HEK293 (cell line): Measurements from ENCODE around the gene CRYBA2.

Experiments used
- CTCF ChIA-PET: fragments of 350-600 bp; formaldehyde crosslinking; extraction: SDS; loops from one replicate; lab custom pipeline; 2021; ENCODE audit warnings: antibody characterized with exemption; lab: Yijun Ruan, JAX
- POLR2A ChIA-PET: fragments of 300-600 bp; formaldehyde crosslinking; extraction: SDS; loops from one replicate; lab custom pipeline; 2020; ENCODE audit warnings: antibody characterized with exemption, inconsistent platforms; lab: Yijun Ruan, JAX
- H3K27ac ChIP-seq: fragments of 200-500 bp; sonication (Bioruptor generic); 2 replicates; pipeline ENCODE4 v1.5.1; 2014; ENCODE audit warnings: low read depth, low read length, control low read depth, inconsistent platforms; ENCODE audit errors: extremely low read depth
- H3K36me3 ChIP-seq, 2 experiments: fragments of 200-500 bp in 1 of 2; sonication (Bioruptor generic) in 1 of 2; 1 replicate in 1 of 2; 2 replicates in 1 of 2; pipeline ENCODE4 v1.5.1; 2014 to 2017; ENCODE audit warnings: inconsistent platforms in 2 of 2, low read length in 2 of 2; ENCODE audit not compliant: control insufficient read depth in 2 of 2, insufficient read depth in 1 of 2
- H3K4me1 ChIP-seq: fragments of 200-500 bp; sonication (Bioruptor generic); 2 replicates; pipeline ENCODE4 v1.5.1; 2014; ENCODE audit warnings: mild to moderate bottlenecking, low read length, inconsistent platforms; ENCODE audit not compliant: control insufficient read depth, insufficient read depth
- H3K4me3 ChIP-seq: 2 replicates; pipeline ENCODE4 v1.5.1; 2011; ENCODE audit warnings: low read depth, mild to moderate bottlenecking, control low read depth, low read length, moderate library complexity
- H3K9me3 ChIP-seq: fragments of 200-500 bp; sonication (Bioruptor generic); 2 replicates; pipeline ENCODE4 v1.5.1; 2014; ENCODE audit warnings: low read depth, low read length, inconsistent platforms; ENCODE audit not compliant: control insufficient read depth, insufficient read depth
- BCL11B ChIP-seq: fragments of 450-650 bp; formaldehyde crosslinking; IDR thresholded peaks from 2 replicates; pipeline ENCODE4 v1.5.1; 2016; ENCODE audit warnings: low read depth, missing biosample characterization, missing genetic modification characterization
- CTCF ChIP-seq: fragments of 450-650 bp; formaldehyde crosslinking; IDR thresholded peaks from 2 replicates; pipeline ENCODE4 v1.5.1; 2016; ENCODE audit warnings: missing biosample characterization, missing genetic modification characterization
- GLIS1 ChIP-seq: fragments of 450-650 bp; formaldehyde crosslinking; IDR thresholded peaks from 2 replicates; pipeline ENCODE4 v1.5.1; 2016; ENCODE audit warnings: missing biosample characterization, missing genetic modification characterization
- GLIS2 ChIP-seq: fragments of 450-650 bp; formaldehyde crosslinking; IDR thresholded peaks from 2 replicates; pipeline ENCODE4 v1.5.1; 2016; ENCODE audit warnings: missing biosample characterization, missing genetic modification characterization
- KLF9 ChIP-seq: fragments of 450-650 bp; formaldehyde crosslinking; IDR thresholded peaks from 2 replicates; pipeline ENCODE4 v1.5.1; 2016; ENCODE audit warnings: missing biosample characterization, missing genetic modification characterization, low read depth
- RBAK ChIP-seq: fragments of 450-650 bp; formaldehyde crosslinking; IDR thresholded peaks from 2 replicates; pipeline ENCODE4 v1.5.1; 2016; ENCODE audit warnings: missing biosample characterization, missing genetic modification characterization
- SP2 ChIP-seq: fragments of 450-650 bp; formaldehyde crosslinking; IDR thresholded peaks from 2 replicates; pipeline ENCODE4 v1.5.1; 2016; ENCODE audit warnings: missing biosample characterization, missing genetic modification characterization
- TRIM28 ChIP-seq: IDR thresholded peaks from 2 replicates; pipeline ENCODE4 v1.6.1; 2011; ENCODE audit warnings: low read length, control low read depth, borderline replicate concordance
- ZBTB17 ChIP-seq: fragments of 450-650 bp; formaldehyde crosslinking; IDR thresholded peaks from 2 replicates; pipeline ENCODE4 v1.5.1; 2016; ENCODE audit warnings: missing biosample characterization, missing genetic modification characterization
- ZFHX2 ChIP-seq: fragments of 450-650 bp; formaldehyde crosslinking; conservative IDR thresholded peaks from 2 replicates; pipeline ENCODE4 v1.5.1; 2016; ENCODE audit warnings: missing biosample characterization, missing genetic modification characterization
- ZFP41 ChIP-seq: fragments of 450-650 bp; formaldehyde crosslinking; IDR thresholded peaks from 2 replicates; pipeline ENCODE4 v1.5.1; 2016; ENCODE audit warnings: missing biosample characterization, missing genetic modification characterization, borderline replicate concordance
- ZIC2 ChIP-seq: fragments of 450-650 bp; formaldehyde crosslinking; IDR thresholded peaks from 2 replicates; pipeline ENCODE4 v1.5.1; 2016; ENCODE audit warnings: missing biosample characterization, missing genetic modification characterization
- ZNF121 ChIP-seq: fragments of 450-650 bp; formaldehyde crosslinking; IDR thresholded peaks from 2 replicates; pipeline ENCODE4 v1.5.1; 2016; ENCODE audit warnings: missing biosample characterization, missing genetic modification characterization
- ZNF138 ChIP-seq: fragments of 450-650 bp; formaldehyde crosslinking; IDR thresholded peaks from 2 replicates; pipeline ENCODE4 v1.5.1; 2016; ENCODE audit warnings: missing biosample characterization, missing genetic modification characterization, borderline replicate concordance
- ZNF174 ChIP-seq: fragments of 450-650 bp; formaldehyde crosslinking; IDR thresholded peaks from 2 replicates; pipeline ENCODE4 v1.5.0; 2017; ENCODE audit warnings: missing biosample characterization, mild to moderate bottlenecking, missing genetic modification characterization
- ZNF18 ChIP-seq: fragments of 450-650 bp; formaldehyde crosslinking; IDR thresholded peaks from 2 replicates; pipeline ENCODE4 v1.5.1; 2016; ENCODE audit warnings: missing biosample characterization, missing genetic modification characterization
- ZNF202 ChIP-seq: fragments of 450-650 bp; formaldehyde crosslinking; IDR thresholded peaks from 2 replicates; pipeline ENCODE4 v1.5.1; 2016; ENCODE audit warnings: missing biosample characterization, missing genetic modification characterization, borderline replicate concordance
- ZNF211 ChIP-seq: fragments of 450-650 bp; formaldehyde crosslinking; IDR thresholded peaks from 2 replicates; pipeline ENCODE4 v1.5.1; 2016; ENCODE audit warnings: low read depth, missing biosample characterization, missing genetic modification characterization
- ZNF335 ChIP-seq: fragments of 450-650 bp; formaldehyde crosslinking; conservative IDR thresholded peaks from 2 replicates; pipeline ENCODE4 v1.5.1; 2016; ENCODE audit warnings: missing biosample characterization, missing genetic modification characterization
- ZNF341 ChIP-seq: fragments of 450-650 bp; formaldehyde crosslinking; IDR thresholded peaks from 2 replicates; pipeline ENCODE4; 2016; ENCODE audit warnings: low read depth, missing biosample characterization, missing genetic modification characterization
- ZNF777 ChIP-seq: fragments of 450-650 bp; formaldehyde crosslinking; IDR thresholded peaks from 2 replicates; pipeline ENCODE4 v1.5.1; 2017; ENCODE audit warnings: missing biosample characterization, missing genetic modification characterization, borderline replicate concordance
- TF ChIP-seq, protein P1 (sequence below): fragments of 450-650 bp; formaldehyde crosslinking; IDR thresholded peaks from 2 replicates; pipeline ENCODE4 v1.5.1; 2017; ENCODE audit warnings: missing biosample characterization, missing genetic modification characterization
- TF ChIP-seq, protein P2 (sequence below): fragments of 450-650 bp; formaldehyde crosslinking; IDR thresholded peaks from 2 replicates; pipeline ENCODE4 v1.5.1; 2017; ENCODE audit warnings: missing biosample characterization, missing genetic modification characterization
- TF ChIP-seq, protein P3 (sequence below): fragments of 450-650 bp; formaldehyde crosslinking; IDR thresholded peaks from 2 replicates; pipeline ENCODE4 v1.5.1; 2016; ENCODE audit warnings: missing biosample characterization, missing genetic modification characterization
- TF ChIP-seq, protein P4 (sequence below): fragments of 450-650 bp; formaldehyde crosslinking; IDR thresholded peaks from 2 replicates; pipeline ENCODE4 v1.5.1; 2016; ENCODE audit warnings: missing biosample characterization, missing genetic modification characterization

The CRYBA2 gene

GRCh38 chr2:218960309-218961165 is 32.7 kb downstream of the CRYBA2 start:
- H3K4me3 ChIP-seq = peak overlapping the region; percentile 17
- no peaks in the 10 kb centered on the region for H3K9me3 ChIP-seq
- no peak overlapping the region for H3K27ac ChIP-seq
- POLR2A ChIA-PET = interaction anchor here (1.5 kb wide), 1 partner anchor 51 kb away, joined by 6 read pairs; no protein-coding TSS in a partner anchor
- H3K4me1 ChIP-seq = peaks cover 9% of the 10 kb centered on the region
- no peaks in the 10 kb centered on the region for H3K36me3 ChIP-seq
- CTCF ChIA-PET = interaction anchor here (2.2 kb wide), 1 partner anchor 41 kb away, joined by 7 read pairs; no protein-coding TSS in a partner anchor
- TF ChIP-seq ZNF202 (no peak), ZNF174 (tag by site-specific recombination) (no peak), ZNF18 (no peak), ZNF138 (tag by site-specific recombination) (no peak), ZNF777 (tag by site-specific recombination) (no peak), ZBTB17 (no peak), CTCF (tag by site-specific recombination) (no peak), ZIC2 (tag by site-specific recombination) (no peak), KLF9 (tag by site-specific recombination) (no peak), RBAK (tag by site-specific recombination) (no peak), ZFHX2 (tag by site-specific recombination) (peak; percentile 63), BCL11B (tag by site-specific recombination) (no peak), ZNF335 (tag by site-specific recombination) (peak; percentile 80), SP2 (tag by site-specific recombination) (no peak), ZNF211 (tag by site-specific recombination) (no peak), GLIS2 (tag by site-specific recombination) (0 out of 2 replicates have a peak, but pooled peaks have one; percentile 16), ZNF121 (tag by site-specific recombination) (no peak), ZNF341 (no peak), TRIM28 (no peak), GLIS1 (tag by site-specific recombination) (peak; percentile 16; the same call in 1 of the 2 replicates), ZFP41 (no peak)
- TF ChIP-seq, protein P1, sequence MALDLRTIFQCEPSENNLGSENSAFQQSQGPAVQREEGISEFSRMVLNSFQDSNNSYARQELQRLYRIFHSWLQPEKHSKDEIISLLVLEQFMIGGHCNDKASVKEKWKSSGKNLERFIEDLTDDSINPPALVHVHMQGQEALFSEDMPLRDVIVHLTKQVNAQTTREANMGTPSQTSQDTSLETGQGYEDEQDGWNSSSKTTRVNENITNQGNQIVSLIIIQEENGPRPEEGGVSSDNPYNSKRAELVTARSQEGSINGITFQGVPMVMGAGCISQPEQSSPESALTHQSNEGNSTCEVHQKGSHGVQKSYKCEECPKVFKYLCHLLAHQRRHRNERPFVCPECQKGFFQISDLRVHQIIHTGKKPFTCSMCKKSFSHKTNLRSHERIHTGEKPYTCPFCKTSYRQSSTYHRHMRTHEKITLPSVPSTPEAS = no peak
- TF ChIP-seq, protein P2, sequence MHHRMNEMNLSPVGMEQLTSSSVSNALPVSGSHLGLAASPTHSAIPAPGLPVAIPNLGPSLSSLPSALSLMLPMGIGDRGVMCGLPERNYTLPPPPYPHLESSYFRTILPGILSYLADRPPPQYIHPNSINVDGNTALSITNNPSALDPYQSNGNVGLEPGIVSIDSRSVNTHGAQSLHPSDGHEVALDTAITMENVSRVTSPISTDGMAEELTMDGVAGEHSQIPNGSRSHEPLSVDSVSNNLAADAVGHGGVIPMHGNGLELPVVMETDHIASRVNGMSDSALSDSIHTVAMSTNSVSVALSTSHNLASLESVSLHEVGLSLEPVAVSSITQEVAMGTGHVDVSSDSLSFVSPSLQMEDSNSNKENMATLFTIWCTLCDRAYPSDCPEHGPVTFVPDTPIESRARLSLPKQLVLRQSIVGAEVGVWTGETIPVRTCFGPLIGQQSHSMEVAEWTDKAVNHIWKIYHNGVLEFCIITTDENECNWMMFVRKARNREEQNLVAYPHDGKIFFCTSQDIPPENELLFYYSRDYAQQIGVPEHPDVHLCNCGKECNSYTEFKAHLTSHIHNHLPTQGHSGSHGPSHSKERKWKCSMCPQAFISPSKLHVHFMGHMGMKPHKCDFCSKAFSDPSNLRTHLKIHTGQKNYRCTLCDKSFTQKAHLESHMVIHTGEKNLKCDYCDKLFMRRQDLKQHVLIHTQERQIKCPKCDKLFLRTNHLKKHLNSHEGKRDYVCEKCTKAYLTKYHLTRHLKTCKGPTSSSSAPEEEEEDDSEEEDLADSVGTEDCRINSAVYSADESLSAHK (tag by site-specific recombination) = no peak
- TF ChIP-seq, protein P3, sequence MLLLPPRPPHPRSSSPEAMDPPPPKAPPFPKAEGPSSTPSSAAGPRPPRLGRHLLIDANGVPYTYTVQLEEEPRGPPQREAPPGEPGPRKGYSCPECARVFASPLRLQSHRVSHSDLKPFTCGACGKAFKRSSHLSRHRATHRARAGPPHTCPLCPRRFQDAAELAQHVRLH (tag by site-specific recombination) = no peak
- TF ChIP-seq, protein P4, sequence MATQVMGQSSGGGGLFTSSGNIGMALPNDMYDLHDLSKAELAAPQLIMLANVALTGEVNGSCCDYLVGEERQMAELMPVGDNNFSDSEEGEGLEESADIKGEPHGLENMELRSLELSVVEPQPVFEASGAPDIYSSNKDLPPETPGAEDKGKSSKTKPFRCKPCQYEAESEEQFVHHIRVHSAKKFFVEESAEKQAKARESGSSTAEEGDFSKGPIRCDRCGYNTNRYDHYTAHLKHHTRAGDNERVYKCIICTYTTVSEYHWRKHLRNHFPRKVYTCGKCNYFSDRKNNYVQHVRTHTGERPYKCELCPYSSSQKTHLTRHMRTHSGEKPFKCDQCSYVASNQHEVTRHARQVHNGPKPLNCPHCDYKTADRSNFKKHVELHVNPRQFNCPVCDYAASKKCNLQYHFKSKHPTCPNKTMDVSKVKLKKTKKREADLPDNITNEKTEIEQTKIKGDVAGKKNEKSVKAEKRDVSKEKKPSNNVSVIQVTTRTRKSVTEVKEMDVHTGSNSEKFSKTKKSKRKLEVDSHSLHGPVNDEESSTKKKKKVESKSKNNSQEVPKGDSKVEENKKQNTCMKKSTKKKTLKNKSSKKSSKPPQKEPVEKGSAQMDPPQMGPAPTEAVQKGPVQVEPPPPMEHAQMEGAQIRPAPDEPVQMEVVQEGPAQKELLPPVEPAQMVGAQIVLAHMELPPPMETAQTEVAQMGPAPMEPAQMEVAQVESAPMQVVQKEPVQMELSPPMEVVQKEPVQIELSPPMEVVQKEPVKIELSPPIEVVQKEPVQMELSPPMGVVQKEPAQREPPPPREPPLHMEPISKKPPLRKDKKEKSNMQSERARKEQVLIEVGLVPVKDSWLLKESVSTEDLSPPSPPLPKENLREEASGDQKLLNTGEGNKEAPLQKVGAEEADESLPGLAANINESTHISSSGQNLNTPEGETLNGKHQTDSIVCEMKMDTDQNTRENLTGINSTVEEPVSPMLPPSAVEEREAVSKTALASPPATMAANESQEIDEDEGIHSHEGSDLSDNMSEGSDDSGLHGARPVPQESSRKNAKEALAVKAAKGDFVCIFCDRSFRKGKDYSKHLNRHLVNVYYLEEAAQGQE (tag by site-specific recombination) = no peak
